HepG2 (cell line): ENCODE measurements around the gene LDB2. TPM values are rescaled to one million over a fixed set of nuclear protein-coding genes. Genes with fewer than 3 reads are reported as not detected.

Source experiments
- ATAC-seq: fragments of 200-7000 bp; cut with Tn5 transposase; 3 replicates; pipeline ENCODE4 v1.9.1; 2020; ENCODE audit warnings: mild to moderate bottlenecking, moderate library complexity
- BruUV-seq: library from RNA; stranded (reverse); fragments of 400-500 nt; replicated peaks from 2 replicates; lab custom pipeline; 2021; lab: Mats Ljungman, UMichigan
- CTCF ChIA-PET: fragments of 300-600 bp; formaldehyde crosslinking; extraction: SDS; loops from one replicate; lab custom pipeline; 2021; ENCODE audit warnings: low total read pairs, inconsistent platforms, low intra/inter-chr PET ratio; lab: Yijun Ruan, JAX
- POLR2A ChIA-PET: fragments of 350-600 bp; sonication (Branson Sonifier 250); formaldehyde crosslinking; loops from one replicate; lab custom pipeline; 2020; ENCODE audit warnings: antibody characterized with exemption, inconsistent platforms; lab: Yijun Ruan, JAX
- DNase-seq: peaks from one replicate; pipeline ENCODE4 v3.0.0-alpha.2; 2015; ENCODE audit warnings: low spot score
- FAIRE-seq: peaks from 3 replicates; lab custom pipeline; 2011; peaks lifted over from hg19 to GRCh38; lab: Jason Lieb, UNC
- H2AFZ ChIP-seq: one replicate; pipeline ENCODE4 v1.6.1; 2011; ENCODE audit warnings: low read length, inconsistent platforms
- H3K27ac ChIP-seq: fragments of 300-600 bp; 3 replicates; pipeline ENCODE4 v1.8.0; 2011; ENCODE audit warnings: mixed run types, mild to moderate bottlenecking, mixed read lengths, low read length, inconsistent platforms; ENCODE audit not compliant: insufficient read depth; ENCODE audit errors: extremely low read length
- H3K27me3 ChIP-seq, 2 experiments: fragments of 200-600 bp in 1 of 2; 2 replicates in 1 of 2; 3 replicates in 1 of 2; pipeline versions ENCODE4 v1.6.0 to v1.8.0; 2011; ENCODE audit warnings: low read length in 2 of 2, mild to moderate bottlenecking in 2 of 2, moderate library complexity in 2 of 2, inconsistent platforms in 1 of 2; ENCODE audit not compliant: insufficient read depth in 2 of 2, control insufficient read depth in 1 of 2
- H3K36me3 ChIP-seq, 2 experiments: fragments of 200-600 bp in 1 of 2; replicated peaks in 1 of 2; 2 replicates in 1 of 2; 3 replicates in 1 of 2; pipeline versions ENCODE4 v1.5.1 to v1.8.0; 2011; ENCODE audit warnings: low read length in 2 of 2, inconsistent platforms in 1 of 2; ENCODE audit not compliant: insufficient read depth in 2 of 2, control insufficient read depth in 1 of 2
- H3K4me1 ChIP-seq: 2 replicates; pipeline ENCODE4 v1.5.1; 2012; ENCODE audit warnings: low read length, inconsistent platforms; ENCODE audit not compliant: insufficient read depth
- H3K4me2 ChIP-seq: 2 replicates; pipeline ENCODE4 v1.6.0; 2011; ENCODE audit warnings: low read depth, low read length, inconsistent platforms
- H3K4me3 ChIP-seq, 3 experiments: fragments of 200-600 bp in 1 of 3; sonication (generic), shearing (Covaris generic) in 1 of 3; replicated peaks in 1 of 3; 2 replicates each; pipeline ENCODE4 v1.5.1; 2011 to 2016; ENCODE audit warnings: low read length in 3 of 3, inconsistent platforms in 2 of 3, low read depth in 2 of 3, mild to moderate bottlenecking in 2 of 3, control low read depth in 1 of 3, mixed read lengths in 1 of 3; ENCODE audit not compliant: insufficient read depth in 1 of 3
- H3K79me2 ChIP-seq: one replicate; pipeline ENCODE4 v1.6.1; 2011; ENCODE audit warnings: low read length, inconsistent platforms; ENCODE audit not compliant: insufficient read depth
- H3K9ac ChIP-seq: 2 replicates; pipeline ENCODE4 v1.6.0; 2011; ENCODE audit warnings: mild to moderate bottlenecking, low read depth, low read length, inconsistent platforms; ENCODE audit not compliant: insufficient read depth
- H3K9me3 ChIP-seq: 2 replicates; pipeline ENCODE4 v1.5.1; 2012; ENCODE audit warnings: mild to moderate bottlenecking, low read length
- H4K20me1 ChIP-seq: 2 replicates; pipeline ENCODE4 v1.6.0; 2011; ENCODE audit warnings: inconsistent platforms, mild to moderate bottlenecking, low read length, moderate library complexity; ENCODE audit not compliant: insufficient read depth
- GATA4 ChIP-seq: sonication (generic); IDR thresholded peaks from 2 replicates; pipeline ENCODE4 v1.6.1; 2016; ENCODE audit warnings: antibody characterized with exemption, low read depth, borderline replicate concordance
- GPBP1L1 ChIP-seq: sonication (generic); formaldehyde crosslinking; IDR thresholded peaks from 2 replicates; pipeline ENCODE4 v1.5.0; 2020; ENCODE audit warnings: mild to moderate bottlenecking, missing genetic modification reagents
- GRHL1 ChIP-seq: sonication (generic); formaldehyde crosslinking; conservative IDR thresholded peaks from 2 replicates; pipeline ENCODE4 v1.8.0; 2022; ENCODE audit warnings: missing genetic modification reagents
- GTF3A ChIP-seq: sonication (generic); formaldehyde crosslinking; conservative IDR thresholded peaks from 2 replicates; pipeline ENCODE4 v1.4.0; 2020; ENCODE audit warnings: mild to moderate bottlenecking, missing genetic modification reagents
- GZF1 ChIP-seq: sonication (generic); formaldehyde crosslinking; IDR thresholded peaks from 2 replicates; pipeline ENCODE4 v1.5.1; 2020; ENCODE audit warnings: mild to moderate bottlenecking, missing genetic modification reagents
- SKI ChIP-seq: fragments of 450-650 bp; IDR thresholded peaks from one replicate; pipeline ENCODE4 v1.6.1; 2018; ENCODE audit warnings: mild to moderate bottlenecking; ENCODE audit not compliant: partially characterized antibody
- ZBTB7A ChIP-seq: sonication (generic); formaldehyde crosslinking; IDR thresholded peaks from 2 replicates; pipeline ENCODE4 v1.8.0; 2022; ENCODE audit warnings: mild to moderate bottlenecking, missing genetic modification reagents
- ZNF331 ChIP-seq: sonication (generic); formaldehyde crosslinking; IDR thresholded peaks from 2 replicates; pipeline ENCODE4 v1.4.0; 2020; ENCODE audit warnings: missing genetic modification reagents
- ZNF724P ChIP-seq: sonication (generic); formaldehyde crosslinking; IDR thresholded peaks from 2 replicates; pipeline ENCODE4 v1.8.0; 2022; ENCODE audit warnings: missing genetic modification reagents, borderline replicate concordance
- ZNF883 ChIP-seq: sonication (generic); formaldehyde crosslinking; IDR thresholded peaks from 2 replicates; pipeline ENCODE4 v1.5.1; 2020; ENCODE audit warnings: mild to moderate bottlenecking, missing genetic modification reagents; ENCODE audit errors: not compliant biosample characterization
- WGBS: methylation state at CpG from one replicate; pipeline ENCODE4 v1.1.6; 2017; ENCODE audit warnings: low lambda C conversion rate; 5-methylcytosine and 5-hydroxymethylcytosine counted together
- in situ Hi-C: cut with HindIII; loops from 2 replicates; pipeline ENCODE4 v1.10.0; 2017; ENCODE audit warnings: low pct_unique_long_range_greater_than_20kb; ENCODE audit not compliant: extremely low pct_ligation_motif_present
- intact Hi-C: fragments of 100-400 bp; cut with micrococcal nuclease; formaldehyde crosslinking; loops from one replicate; pipeline ENCODE4 v1.10.0; 2022; ENCODE audit not compliant: unreplicated experiment
- polyA plus RNA-seq, 8 experiments: library from polyadenylated mRNA; depleted of rRNA in 3 of 8; stranded (reverse) in 7 of 8; unstranded in 1 of 8; fragments of >200 nt; fragmentation: Illumina TruSeq in 4 of 8; extraction: Trizol in 4 of 8; gene quantifications; 2 replicates each; pipeline versions ENCODE4 v1.2.1 to v1.2.3, GENCODE V29; 2011 to 2016; ENCODE audit warnings: low read depth in 4 of 8, missing spikeins in 1 of 8, mixed read lengths in 1 of 8; ENCODE audit not compliant: insufficient read depth in 1 of 8
- total RNA-seq, 5 experiments: library from RNA; depleted of rRNA; stranded (reverse); fragments of >200 nt; fragmentation: Illumina TruSeq; extraction: Trizol; gene quantifications; 2 replicates each; pipeline ENCODE4 v1.2.3, GENCODE V29; 2016; ENCODE audit warnings: low read depth in 1 of 5
- TF ChIP-seq, protein P1 (sequence below): sonication (generic); formaldehyde crosslinking; IDR thresholded peaks from 2 replicates; pipeline ENCODE4 v1.4.0; 2020; ENCODE audit warnings: missing genetic modification reagents

The LDB2 gene
- total and polyA plus RNA-seq, 2 of the 13 experiments (the other 11 are each of a cell fraction or from before 2014, with no cell fraction given): not detected

GRCh38 chr4:16686195-16686594 lies 212.2 kb downstream of the LDB2 start (continued):
- TF ChIP-seq, protein P1, sequence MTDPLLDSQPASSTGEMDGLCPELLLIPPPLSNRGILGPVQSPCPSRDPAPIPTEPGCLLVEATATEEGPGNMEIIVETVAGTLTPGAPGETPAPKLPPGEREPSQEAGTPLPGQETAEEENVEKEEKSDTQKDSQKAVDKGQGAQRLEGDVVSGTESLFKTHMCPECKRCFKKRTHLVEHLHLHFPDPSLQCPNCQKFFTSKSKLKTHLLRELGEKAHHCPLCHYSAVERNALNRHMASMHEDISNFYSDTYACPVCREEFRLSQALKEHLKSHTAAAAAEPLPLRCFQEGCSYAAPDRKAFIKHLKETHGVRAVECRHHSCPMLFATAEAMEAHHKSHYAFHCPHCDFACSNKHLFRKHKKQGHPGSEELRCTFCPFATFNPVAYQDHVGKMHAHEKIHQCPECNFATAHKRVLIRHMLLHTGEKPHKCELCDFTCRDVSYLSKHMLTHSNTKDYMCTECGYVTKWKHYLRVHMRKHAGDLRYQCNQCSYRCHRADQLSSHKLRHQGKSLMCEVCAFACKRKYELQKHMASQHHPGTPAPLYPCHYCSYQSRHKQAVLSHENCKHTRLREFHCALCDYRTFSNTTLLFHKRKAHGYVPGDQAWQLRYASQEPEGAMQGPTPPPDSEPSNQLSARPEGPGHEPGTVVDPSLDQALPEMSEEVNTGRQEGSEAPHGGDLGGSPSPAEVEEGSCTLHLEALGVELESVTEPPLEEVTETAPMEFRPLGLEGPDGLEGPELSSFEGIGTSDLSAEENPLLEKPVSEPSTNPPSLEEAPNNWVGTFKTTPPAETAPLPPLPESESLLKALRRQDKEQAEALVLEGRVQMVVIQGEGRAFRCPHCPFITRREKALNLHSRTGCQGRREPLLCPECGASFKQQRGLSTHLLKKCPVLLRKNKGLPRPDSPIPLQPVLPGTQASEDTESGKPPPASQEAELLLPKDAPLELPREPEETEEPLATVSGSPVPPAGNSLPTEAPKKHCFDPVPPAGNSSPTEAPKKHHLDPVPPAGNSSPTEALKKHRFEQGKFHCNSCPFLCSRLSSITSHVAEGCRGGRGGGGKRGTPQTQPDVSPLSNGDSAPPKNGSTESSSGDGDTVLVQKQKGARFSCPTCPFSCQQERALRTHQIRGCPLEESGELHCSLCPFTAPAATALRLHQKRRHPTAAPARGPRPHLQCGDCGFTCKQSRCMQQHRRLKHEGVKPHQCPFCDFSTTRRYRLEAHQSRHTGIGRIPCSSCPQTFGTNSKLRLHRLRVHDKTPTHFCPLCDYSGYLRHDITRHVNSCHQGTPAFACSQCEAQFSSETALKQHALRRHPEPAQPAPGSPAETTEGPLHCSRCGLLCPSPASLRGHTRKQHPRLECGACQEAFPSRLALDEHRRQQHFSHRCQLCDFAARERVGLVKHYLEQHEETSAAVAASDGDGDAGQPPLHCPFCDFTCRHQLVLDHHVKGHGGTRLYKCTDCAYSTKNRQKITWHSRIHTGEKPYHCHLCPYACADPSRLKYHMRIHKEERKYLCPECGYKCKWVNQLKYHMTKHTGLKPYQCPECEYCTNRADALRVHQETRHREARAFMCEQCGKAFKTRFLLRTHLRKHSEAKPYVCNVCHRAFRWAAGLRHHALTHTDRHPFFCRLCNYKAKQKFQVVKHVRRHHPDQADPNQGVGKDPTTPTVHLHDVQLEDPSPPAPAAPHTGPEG (CRISPR knock-in tag): no peak
- no peak for TF ChIP-seq ZNF883 (CRISPR knock-in tag)
- no peak for TF ChIP-seq ZNF724P (CRISPR knock-in tag)

DNA sequence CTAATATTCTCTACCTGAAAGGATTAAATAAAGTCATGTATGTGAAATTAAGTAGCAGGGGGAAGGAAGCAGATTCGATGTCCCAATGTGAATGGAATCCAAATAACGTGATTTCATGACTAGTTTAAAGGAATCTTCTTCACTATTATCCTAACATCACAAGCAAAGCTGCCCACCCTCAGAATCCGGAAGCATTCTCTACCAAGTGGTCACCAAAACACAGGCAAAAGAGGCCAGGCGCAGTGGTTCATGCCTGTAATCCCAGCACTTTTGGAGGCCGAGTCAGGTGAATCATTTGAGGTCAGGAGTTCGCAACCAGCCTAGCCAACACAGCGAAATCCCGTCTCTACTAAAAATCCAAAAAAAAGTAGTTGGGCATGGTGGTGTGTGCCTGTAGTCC lies 212.9 kb downstream of the LDB2 start:
- Histone ChIP-seq H3K4me1 (no peaks in the 10 kb centered on the region), H3K9me3 (no peaks in the 10 kb centered on the region), H3K4me3 (no peak overlapping the region), H3K36me3 (no peaks in the 10 kb centered on the region), H3K9ac (no peak overlapping the region), H3K79me2 (no peaks in the 10 kb centered on the region), H2AFZ (no peak overlapping the region), H4K20me1 (no peaks in the 10 kb centered on the region), H3K27ac (no peak overlapping the region), H3K4me2 (no peak overlapping the region), H3K27me3 (peaks cover 0 to 4% of the 10 kb centered on the region in 2 experiments; a peak in 1 of 5 replicates)
- no peak for TF ChIP-seq ZBTB7A
- no peak for TF ChIP-seq ZNF331
- TF ChIP-seq GZF1 (CRISPR knock-in tag): no peak
- no peak for TF ChIP-seq SKI
- no peak for TF ChIP-seq GPBP1L1
- no peak for TF ChIP-seq GATA4
- TF ChIP-seq GRHL1 (CRISPR knock-in tag): no peak
- no peak for TF ChIP-seq GTF3A (CRISPR knock-in tag)
- BruUV-seq: no TSS peak
- intact Hi-C loops: no loop called here
- DNase-seq: no peak
- ChIA-PET POLR2A (no interaction called here), CTCF (no interaction called here)
- FAIRE-seq: no peak
- no peak for ATAC-seq
- WGBS: 7% methylated on average over 8 of the region's 8 CpGs
- in situ Hi-C loops: no loop called here
